COLO668 (cell line): ENCODE measurements around the gene IFIH1.

Experiments used
- DNase-seq: peaks from one replicate; lab custom pipeline; 2025; ENCODE audit not compliant: unreplicated experiment; lab: John Stamatoyannopoulos, UW

Gene IFIH1

DNA sequence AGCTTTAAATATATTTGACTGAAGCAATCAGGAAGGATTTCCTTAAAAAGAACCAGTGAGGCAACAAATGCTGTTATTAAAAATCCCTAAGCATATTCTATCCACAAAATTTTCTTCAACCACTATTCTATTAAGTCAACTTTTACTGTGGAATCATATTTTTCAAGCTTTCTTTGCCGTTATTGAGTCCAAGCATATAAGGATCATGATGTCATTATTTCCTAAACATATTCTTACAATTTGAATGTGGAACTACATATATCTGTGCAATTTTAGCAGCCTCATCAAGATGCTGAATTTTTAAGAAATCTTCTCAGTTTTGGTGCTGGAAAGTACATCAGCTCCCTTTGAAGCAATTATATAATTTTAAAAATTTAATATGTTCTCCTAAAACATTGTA lies 5.6 kb downstream of the IFIH1 start:
- DNase-seq, result no peak

- no peak for DNase-seq
Measured at GRCh38 chr2:162308747-162309503, 9.6 kb downstream of the IFIH1 start.

- no peak for DNase-seq
Measured at GRCh38 chr2:162305901-162306300, 12.6 kb downstream of the IFIH1 start.

DNA sequence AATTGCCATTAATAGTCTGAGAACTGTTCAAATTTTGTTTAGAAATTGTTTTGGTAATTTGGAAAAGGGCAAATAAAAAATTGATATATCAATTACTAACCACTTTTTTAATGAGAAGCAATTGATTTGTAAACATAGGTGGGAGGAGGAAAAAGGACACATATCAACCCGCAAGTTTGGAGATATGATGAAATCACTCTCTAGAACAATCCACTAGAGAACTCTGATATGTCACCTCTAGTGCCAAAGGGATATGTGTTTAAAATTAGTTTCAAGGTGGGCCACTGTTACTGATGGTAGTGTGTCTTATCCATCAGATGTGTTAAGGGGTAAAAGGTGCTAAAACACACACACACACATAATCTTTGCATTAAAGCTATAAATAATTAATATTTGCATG lies 16.6 kb downstream of the IFIH1 start:
- DNase-seq, result no peak

DNA sequence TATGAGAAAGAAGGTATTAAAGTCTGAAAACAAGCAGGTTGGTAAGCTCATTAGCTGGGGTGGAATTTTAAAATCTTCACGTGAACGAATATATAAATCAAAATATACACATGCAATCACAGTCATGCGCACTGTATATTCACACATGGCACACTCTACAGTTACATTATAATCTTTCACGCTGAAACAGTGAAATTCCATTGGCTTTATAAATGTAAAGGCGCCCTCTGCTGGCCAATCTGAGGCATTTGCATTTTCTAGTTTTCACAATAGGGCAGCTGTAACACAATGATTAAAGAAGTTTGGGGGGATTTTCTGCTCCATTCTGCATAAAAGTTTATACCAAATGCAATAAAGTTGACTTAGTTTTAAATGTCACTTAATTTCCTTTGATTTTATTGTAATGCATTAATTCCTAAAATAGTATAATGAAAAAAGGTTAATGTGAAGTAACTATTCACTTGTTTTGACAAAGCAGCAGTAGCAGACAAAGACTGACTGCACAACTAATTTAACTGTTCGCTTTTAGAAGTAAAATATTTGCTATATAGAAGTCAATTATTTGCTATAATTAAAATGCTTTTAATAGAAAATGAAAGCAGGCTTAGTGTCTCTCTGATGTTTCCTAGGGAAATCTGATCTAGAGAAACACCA lies 17.2 kb downstream of the IFIH1 start:
- DNase-seq, result peak; percentile 35

- DNase-seq, result no peak
Measured at GRCh38 chr2:162300266-162300665, 18.2 kb downstream of the IFIH1 start.

DNA sequence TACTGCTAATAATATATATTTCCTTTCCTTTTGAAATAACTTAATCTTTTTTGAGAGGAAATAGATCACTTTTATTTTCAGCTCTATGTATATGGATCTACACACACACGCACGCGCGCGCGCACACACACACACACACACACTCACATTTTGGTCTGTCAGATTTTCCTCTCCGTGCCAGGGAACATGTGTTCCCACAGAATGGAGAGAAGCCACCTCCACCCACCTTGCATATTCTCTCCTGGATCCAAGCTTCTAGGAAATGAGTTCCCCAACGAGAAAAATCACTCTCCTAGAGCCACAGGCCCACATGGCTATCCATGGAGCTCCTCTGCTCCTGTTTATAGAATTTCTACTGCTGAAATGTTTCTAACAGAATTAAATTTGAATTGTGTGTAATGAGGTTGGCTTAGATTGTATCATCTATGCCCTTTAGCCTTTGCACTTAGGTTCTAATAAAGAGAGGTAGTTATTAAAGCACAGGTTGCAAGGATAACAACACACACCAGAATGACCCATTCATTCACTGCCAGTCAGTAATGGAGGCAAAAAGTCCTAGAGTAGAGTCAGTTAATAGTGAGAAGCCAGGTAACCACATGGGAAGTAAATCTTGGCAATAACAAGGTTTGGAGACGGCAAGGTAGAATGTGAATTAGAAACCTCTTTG lies 19.7 kb downstream of the IFIH1 start:
- DNase-seq, result no peak

DNA sequence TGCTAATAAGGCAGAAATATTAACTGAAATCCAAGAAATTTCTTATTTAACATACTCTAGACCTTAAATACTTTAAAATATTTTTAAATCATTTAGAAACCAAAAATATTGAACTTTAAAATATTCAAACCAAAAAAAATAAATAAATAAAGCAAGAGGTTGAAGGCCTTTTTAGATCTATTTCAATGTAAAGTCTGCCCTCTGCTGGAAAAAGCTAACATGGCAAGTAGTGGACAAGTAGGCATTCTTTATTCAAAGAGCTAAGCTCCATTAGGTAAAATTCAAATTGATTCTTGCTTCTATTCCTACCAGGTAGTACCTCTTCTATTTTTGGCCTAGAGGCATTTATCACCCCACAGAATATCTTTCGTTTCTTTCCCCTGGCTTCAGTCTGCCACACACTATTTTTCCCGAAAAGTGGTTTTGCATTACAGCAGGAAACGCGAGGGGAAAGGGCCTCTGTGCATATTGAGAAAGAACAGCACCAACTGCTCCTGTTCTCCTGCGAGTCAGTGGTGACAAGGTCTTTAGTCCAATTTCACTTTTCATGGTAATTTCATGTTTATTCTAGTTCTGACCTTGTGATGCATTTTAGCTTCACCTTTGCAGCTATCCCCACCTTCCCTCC lies 20.4 kb downstream of the IFIH1 start:
- DNase-seq, result peak; percentile 77

- no peak for DNase-seq
Measured at GRCh38 chr2:162295009-162295408, 23.5 kb downstream of the IFIH1 start.

DNA sequence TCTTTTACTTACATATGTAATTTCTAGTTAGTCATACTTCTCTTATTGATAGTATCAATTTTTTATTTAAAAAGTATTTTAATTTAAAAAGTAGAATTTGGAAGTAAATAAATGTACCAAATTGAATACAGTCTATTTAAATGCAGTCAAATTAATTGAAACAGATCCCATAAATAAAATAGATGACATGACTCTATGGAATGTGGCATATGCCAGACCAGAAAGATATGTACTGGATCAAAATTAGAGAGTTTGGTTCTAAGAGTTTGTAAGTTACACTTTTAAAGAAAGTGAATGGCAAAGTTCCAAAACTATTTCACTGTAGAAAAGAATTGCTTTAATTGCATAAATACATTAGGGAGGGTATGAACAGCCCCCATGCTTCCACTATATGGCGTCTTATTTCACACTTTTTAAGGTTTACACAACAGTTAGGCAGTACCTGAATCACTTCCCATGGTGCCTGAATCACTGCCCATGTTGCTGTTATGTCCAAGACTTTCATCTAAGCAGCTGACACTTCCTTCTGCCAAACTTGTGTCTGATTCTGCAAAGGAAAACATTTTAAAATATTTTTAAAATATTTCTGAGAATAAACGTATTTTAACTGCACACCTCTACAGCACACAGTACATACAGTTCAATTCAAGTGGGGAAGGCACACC lies 25.2 kb downstream of the IFIH1 start:
- no peak for DNase-seq

GRCh38 chr2:162291748-162292147 lies 26.7 kb downstream of the IFIH1 start:
- DNase-seq, result no peak

DNA sequence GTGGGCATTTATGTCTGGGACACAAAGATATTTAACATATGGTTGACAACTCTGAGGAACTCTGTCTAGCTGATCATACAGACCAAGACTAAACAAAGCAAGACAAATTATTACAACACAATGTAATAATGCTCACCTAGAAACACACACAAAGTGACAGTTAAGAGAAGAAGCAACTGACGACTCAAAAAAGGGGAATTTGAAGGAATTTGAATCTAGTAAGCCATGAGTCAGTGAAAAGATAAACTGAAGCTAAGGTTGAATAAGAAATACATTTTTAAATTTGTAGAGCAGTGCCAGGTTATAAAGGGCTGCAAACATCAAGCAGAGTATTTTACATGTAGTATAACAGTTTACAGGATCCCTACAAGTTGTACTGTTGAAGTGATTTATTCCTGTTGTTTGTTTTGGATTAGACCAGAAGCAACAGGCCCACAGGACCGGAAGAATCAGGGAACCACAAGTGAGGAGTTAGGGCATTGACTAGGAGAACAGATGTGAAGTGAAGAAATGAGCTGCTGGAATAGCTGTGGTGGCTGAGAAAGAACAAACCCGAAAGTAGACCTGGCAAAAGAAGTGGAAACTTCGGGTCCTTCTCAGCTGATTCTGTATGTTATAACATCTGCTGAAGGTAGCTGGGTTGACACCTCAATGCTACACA lies 35.6 kb downstream of the IFIH1 start:
- no peak for DNase-seq

GRCh38 chr2:162280654-162281053 lies 37.8 kb downstream of the IFIH1 start:
- DNase-seq, result no peak

DNA sequence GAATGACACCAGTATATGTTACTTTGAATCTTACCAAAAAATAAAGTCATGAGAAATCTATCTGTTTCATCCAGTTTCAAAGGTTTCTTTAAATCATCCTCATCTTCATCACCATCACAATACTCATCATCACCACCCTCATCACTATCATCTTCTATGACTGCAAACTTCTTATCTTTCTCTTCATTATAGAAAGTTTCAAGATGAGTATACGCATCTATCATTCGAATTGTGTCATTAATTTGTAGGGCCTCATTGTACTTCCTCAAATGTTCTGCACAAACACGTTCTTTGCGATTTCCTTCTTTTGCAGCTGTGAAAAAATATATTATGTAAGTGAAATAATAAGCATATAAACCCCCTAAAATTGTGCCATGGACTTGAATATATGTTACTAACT lies 41.1 kb downstream of the IFIH1 start:
- no peak for DNase-seq

DNA sequence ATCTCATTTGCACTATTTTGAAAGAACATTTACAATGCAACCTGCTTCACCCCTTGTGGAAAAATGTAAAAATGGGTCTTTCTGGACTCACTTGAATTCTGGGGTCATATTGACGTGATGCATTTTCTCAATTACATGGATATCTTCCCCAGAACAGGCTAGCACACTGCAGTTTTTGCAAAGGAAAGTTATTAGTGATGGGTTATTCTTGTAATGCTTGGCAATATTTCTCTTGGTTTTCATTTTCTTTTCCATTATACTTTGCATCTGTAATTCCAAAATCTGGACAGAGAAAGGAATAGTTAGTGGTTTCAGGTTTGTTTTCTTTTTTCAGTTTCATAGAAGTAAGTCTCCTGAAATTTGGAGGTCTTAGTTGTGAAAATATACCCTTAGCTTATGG lies 50.5 kb downstream of the IFIH1 start:
- DNase-seq, result no peak

DNA sequence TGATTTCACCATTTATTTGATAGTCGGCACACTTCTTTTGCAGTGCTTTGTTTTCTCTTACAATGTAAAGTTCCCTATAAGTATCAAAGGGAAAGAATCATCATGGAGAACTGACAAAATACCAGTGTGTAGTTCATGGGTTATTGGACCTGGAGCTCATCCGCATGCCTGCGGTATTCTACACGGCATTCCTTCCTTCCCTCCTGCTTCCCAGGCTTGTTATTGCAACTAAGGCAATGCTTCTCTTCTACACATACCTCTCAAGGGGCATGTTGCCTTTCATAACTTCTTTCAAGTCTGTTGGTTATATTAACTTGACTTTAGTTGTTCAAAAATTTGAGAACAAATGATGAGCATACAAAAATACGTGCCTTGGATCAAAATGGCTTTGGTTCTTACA lies 51.0 kb downstream of the IFIH1 start:
- DNase-seq, result no peak

- no peak for DNase-seq
Measured at GRCh38 chr2:162266460-162266760, 52.1 kb downstream of the IFIH1 start.

GRCh38 chr2:162265666-162266459 lies 52.6 kb downstream of the IFIH1 start:
- DNase-seq, result no peak

- no peak for DNase-seq
Measured at GRCh38 chr2:162261032-162261945, 57.2 kb downstream of the IFIH1 start.
